RWPE2 (cell line): Measurements from ENCODE around the gene PADI4.

ENCODE experiments used
- ATAC-seq: fragments of 200-7000 bp; cut with Tn5 transposase; 3 replicates; pipeline ENCODE4 v1.9.1; 2021; ENCODE audit warnings: low read depth
- DNase-seq: peaks from one replicate; pipeline ENCODE4 v3.0.0-alpha.2; 2020; ENCODE audit warnings: low spot score
- H3K27ac ChIP-seq: fragments of 450-650 bp; 2 replicates; pipeline ENCODE4 v1.5.1; 2017; ENCODE audit warnings: mild to moderate bottlenecking; ENCODE audit not compliant: poor library complexity, severe bottlenecking
- H3K27me3 ChIP-seq: fragments of 250-450 bp; sonication (Bioruptor Pico); 2 replicates; pipeline ENCODE4 v1.5.1; 2021; ENCODE audit warnings: mild to moderate bottlenecking, moderate library complexity; ENCODE audit not compliant: insufficient read depth, poor library complexity, severe bottlenecking
- H3K36me3 ChIP-seq: fragments of 250-450 bp; sonication (Bioruptor Pico); 2 replicates; pipeline ENCODE4 v1.5.1; 2020; ENCODE audit warnings: low read depth, mild to moderate bottlenecking, moderate library complexity
- H3K4me1 ChIP-seq: fragments of 250-450 bp; sonication (Bioruptor Pico); 2 replicates; pipeline ENCODE4 v1.5.1; 2021; ENCODE audit warnings: mild to moderate bottlenecking, moderate library complexity; ENCODE audit not compliant: insufficient read depth, poor library complexity, severe bottlenecking
- H3K4me3 ChIP-seq: fragments of 250-450 bp; sonication (Bioruptor Pico); 2 replicates; pipeline ENCODE4 v1.5.1; 2021; ENCODE audit warnings: mild to moderate bottlenecking, moderate library complexity; ENCODE audit not compliant: severe bottlenecking
- H3K9me3 ChIP-seq: fragments of 250-450 bp; sonication (Bioruptor Pico); 2 replicates; pipeline ENCODE4 v1.5.1; 2021; ENCODE audit warnings: mild to moderate bottlenecking, moderate library complexity; ENCODE audit not compliant: severe bottlenecking
- TF ChIP-seq, protein P1 (sequence below): fragments of 450-650 bp; IDR thresholded peaks from one replicate; pipeline ENCODE4 v1.5.1; 2017; ENCODE audit warnings: mild to moderate bottlenecking, moderate library complexity; ENCODE audit not compliant: poor library complexity, severe bottlenecking

Gene PADI4

DNA sequence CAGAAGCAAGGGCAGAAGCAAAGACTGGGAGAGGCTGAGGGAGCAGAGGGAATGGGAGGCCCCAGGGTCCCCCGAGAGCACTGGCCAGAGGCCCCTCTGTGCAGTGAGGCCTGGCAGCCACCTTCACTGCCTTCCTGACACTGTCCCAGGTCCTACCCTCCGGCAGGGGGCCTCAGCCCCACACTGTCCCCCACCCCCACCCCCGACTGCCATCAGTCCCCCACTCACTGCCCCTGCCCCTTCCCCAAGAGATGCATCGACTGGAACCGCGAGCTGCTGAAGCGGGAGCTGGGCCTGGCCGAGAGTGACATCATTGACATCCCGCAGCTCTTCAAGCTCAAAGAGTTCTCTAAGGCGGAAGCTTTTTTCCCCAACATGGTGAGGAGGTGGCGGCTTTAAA lies 51.0 kb downstream of the PADI4 start:
- Histone ChIP-seq H3K4me1 (no peaks in the 10 kb centered on the region), H3K4me3 (no peak overlapping the region), H3K9me3 (no peaks in the 10 kb centered on the region), H3K36me3 (no peaks in the 10 kb centered on the region), H3K27me3 (no peaks in the 10 kb centered on the region), H3K27ac (no peak overlapping the region)
- no peak for ATAC-seq
- DNase-seq: no peak
- TF ChIP-seq, protein P1, sequence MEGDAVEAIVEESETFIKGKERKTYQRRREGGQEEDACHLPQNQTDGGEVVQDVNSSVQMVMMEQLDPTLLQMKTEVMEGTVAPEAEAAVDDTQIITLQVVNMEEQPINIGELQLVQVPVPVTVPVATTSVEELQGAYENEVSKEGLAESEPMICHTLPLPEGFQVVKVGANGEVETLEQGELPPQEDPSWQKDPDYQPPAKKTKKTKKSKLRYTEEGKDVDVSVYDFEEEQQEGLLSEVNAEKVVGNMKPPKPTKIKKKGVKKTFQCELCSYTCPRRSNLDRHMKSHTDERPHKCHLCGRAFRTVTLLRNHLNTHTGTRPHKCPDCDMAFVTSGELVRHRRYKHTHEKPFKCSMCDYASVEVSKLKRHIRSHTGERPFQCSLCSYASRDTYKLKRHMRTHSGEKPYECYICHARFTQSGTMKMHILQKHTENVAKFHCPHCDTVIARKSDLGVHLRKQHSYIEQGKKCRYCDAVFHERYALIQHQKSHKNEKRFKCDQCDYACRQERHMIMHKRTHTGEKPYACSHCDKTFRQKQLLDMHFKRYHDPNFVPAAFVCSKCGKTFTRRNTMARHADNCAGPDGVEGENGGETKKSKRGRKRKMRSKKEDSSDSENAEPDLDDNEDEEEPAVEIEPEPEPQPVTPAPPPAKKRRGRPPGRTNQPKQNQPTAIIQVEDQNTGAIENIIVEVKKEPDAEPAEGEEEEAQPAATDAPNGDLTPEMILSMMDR: no peak

DNA sequence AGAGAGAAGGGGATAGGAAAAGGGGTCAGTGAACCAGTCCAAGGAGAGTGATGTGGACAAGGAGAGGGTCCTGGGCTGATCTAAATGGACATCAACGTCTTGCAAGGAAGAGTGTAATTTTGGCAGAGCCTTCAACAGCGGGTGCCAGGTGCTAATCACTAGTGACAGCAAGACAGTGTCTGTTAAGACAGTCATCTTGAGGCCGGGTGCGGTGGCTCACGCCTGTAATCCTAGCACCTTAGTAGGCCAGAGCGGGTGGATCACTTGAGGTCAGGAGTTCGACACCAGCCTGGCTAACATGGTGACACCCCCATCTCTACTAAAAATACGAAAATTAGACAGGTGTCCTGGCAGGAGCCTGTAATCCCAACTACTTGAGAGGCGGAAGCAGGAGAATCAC lies 51.8 kb downstream of the PADI4 start:
- Histone ChIP-seq H3K4me1 (no peaks in the 10 kb centered on the region), H3K9me3 (peaks cover 2% of the 10 kb centered on the region), H3K27me3 (no peaks in the 10 kb centered on the region), H3K27ac (no peak overlapping the region), H3K36me3 (no peaks in the 10 kb centered on the region), H3K4me3 (no peak overlapping the region)
- TF ChIP-seq, protein P1: no peak
- DNase-seq (no peak), ATAC-seq (no peak)

DNA sequence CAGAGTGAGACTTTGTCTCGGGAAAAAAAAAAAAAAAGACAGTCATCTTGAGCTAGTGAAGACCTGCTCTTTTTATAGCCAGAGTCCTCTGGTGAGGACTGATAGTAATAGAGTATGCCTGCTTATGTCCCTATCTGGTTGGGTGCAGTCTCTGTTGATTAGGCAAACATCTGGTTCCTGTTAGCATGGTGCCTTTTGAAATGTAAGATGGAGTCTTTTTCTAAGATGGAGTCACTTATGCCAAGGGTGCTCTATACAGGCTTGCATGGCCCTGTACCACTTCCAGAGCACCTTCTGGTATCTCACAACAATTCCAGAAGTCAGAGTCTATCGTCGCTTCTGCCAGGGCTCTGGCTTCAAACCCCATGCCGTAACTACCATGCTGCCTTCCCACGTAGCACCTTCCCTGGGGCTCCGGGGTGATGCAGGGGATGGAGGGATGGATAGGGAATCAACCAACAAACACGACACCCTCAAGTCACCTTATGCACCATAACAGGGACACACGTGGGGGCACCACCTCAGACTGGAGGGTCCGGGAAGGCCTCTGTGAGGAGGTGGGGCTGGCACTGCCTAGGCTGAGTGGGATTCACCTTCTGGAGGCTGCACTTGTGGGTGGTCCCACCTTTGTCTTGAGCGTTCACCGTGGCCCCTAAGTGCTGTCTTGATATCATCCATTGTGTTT lies 52.4 kb downstream of the PADI4 start:
- no peaks in the 10 kb centered on the region for H3K36me3 ChIP-seq
- TF ChIP-seq, protein P1: no peak
- no peak overlapping the region for H3K27ac ChIP-seq
- ATAC-seq (no peak), DNase-seq (no peak)
- H3K27me3 ChIP-seq: no peaks in the 10 kb centered on the region
- H3K4me1 ChIP-seq: peaks cover 3% of the 10 kb centered on the region
- no peak overlapping the region for H3K4me3 ChIP-seq
- peaks cover 2% of the 10 kb centered on the region for H3K9me3 ChIP-seq

DNA sequence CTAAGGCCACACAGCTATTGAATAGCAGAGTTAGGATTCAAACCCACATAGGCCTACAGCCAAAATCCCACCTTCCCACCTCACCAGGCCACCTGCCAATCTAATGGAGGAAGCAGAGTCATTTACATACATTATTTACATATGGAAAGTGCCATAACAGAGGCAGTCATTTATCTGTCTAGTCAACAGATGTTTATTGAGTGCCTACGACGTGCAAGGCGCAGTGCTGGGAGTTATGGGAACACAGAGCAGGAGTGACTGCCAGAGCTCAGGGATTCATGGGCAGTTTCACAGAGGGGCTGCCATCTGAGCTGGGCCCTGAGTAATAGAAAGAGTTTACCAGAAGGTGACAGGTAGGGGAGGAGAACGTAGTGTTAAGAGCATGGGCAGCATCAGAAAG lies 53.7 kb downstream of the PADI4 start:
- TF ChIP-seq, protein P1: no peak
- DNase-seq: no peak
- Histone ChIP-seq H3K27me3 (no peaks in the 10 kb centered on the region), H3K27ac (no peak overlapping the region), H3K36me3 (no peaks in the 10 kb centered on the region), H3K4me3 (no peak overlapping the region), H3K9me3 (peaks cover 2% of the 10 kb centered on the region), H3K4me1 (peaks cover 9% of the 10 kb centered on the region)
- no peak for ATAC-seq

GRCh38 chr1:17363351-17363750 lies 55.4 kb downstream of the PADI4 start:
- Histone ChIP-seq H3K27ac (no peak overlapping the region), H3K4me1 (peaks cover 9% of the 10 kb centered on the region), H3K4me3 (no peak overlapping the region), H3K36me3 (no peaks in the 10 kb centered on the region), H3K27me3 (no peaks in the 10 kb centered on the region), H3K9me3 (peaks cover 2% of the 10 kb centered on the region)
- DNase-seq (no peak), ATAC-seq (no peak)
- TF ChIP-seq, protein P1: no peak
